ENCODE measurements around the gene HSPA5.

Gene HSPA5

DNA sequence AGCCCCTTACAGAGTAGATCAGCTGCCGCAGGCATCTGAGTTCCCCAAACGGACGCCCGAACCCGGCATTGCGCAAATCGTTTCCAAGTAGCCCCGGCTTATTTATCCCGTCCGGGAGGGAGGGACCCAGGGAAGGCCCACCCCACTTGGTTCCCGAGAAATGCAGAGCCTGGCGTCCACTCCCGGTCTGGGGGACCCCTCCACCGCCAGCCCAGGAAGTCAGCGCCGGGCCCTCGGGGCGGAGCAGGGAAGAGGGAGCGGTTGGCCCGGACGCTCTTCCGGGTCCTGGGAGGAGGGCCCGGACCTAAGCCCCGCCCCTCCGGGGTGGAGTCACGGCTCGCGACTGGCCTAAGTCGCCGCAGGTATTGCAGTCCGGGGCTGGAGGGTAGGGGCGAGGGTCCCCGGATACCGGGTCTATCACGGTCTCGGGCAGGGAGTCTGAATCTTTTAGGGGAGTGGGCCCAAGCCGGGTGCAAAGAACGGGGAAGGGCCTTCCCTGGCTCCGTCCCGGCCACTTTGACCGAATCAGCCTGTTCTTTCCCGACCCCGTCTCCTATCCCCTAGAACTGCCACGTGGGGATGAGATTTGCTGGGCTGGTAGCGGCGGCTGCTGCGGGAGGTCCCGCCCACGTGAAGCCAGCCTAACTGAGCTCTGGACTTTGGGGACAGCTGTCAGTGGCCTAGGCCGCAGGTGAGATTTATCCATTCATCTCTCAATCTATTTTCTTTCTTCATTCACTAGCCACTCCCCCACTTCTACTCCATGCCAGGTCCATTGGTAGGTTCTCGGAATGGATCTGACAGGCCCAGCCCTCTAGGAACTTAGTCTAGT, 40.7 kb downstream of the HSPA5 start, which contains the start of gene RABEPK (continued):
- TF ChIP-seq ZNF398 (tag by site-specific recombination; IDR thresholded peaks at IDR 0.05) (no peak), KLF8 (tag by site-specific recombination; IDR thresholded peaks at IDR 0.05) (peak; percentile 53; the same call in 1 of the 2 replicates), SP7 (tag by site-specific recombination; IDR thresholded peaks at IDR 0.05) (0 out of 2 replicates have a peak, but pooled peaks have one; percentile 17), ZNF571 (tag by site-specific recombination; IDR thresholded peaks at IDR 0.05) (no peak), ZNF692 (tag by site-specific recombination; IDR thresholded peaks at IDR 0.05) (peak; percentile 54; the same call in 1 of the 2 replicates), ZNF24 (tag by site-specific recombination; IDR thresholded peaks at IDR 0.05) (no peak), ZNF341 (tag by site-specific recombination; IDR thresholded peaks at IDR 0.05; ENCODE audit: low read depth) (peak; percentile 36; the same call in 1 of the 2 replicates), ZNF239 (tag by site-specific recombination; IDR thresholded peaks at IDR 0.05) (no peak), GLIS1 (tag by site-specific recombination; IDR thresholded peaks at IDR 0.05) (peak; percentile 60; the same call in 1 of the 2 replicates), ZNF174 (tag by site-specific recombination; IDR thresholded peaks at IDR 0.05) (no peak), ZNF76 (tag by site-specific recombination; IDR thresholded peaks at IDR 0.05; ENCODE audit: borderline replicate concordance, low read depth) (0 out of 2 replicates have a peak, but pooled peaks have one; percentile 18), ZNF23 (tag by site-specific recombination; IDR thresholded peaks at IDR 0.05; ENCODE audit: borderline replicate concordance) (no peak), ZNF843 (tag by site-specific recombination; IDR thresholded peaks at IDR 0.05) (no peak), ZNF660 (tag by site-specific recombination; IDR thresholded peaks at IDR 0.05) (no peak), ZNF202 (tag by site-specific recombination; IDR thresholded peaks at IDR 0.05; ENCODE audit: borderline replicate concordance) (no peak), HOXA7 (CRISPR knock-in tag; IDR thresholded peaks at IDR 0.05; ENCODE audit: borderline replicate concordance) (no peak), RBAK (tag by site-specific recombination; IDR thresholded peaks at IDR 0.05) (no peak), ZNF416 (tag by site-specific recombination; IDR thresholded peaks at IDR 0.05) (no peak), SP2 (tag by site-specific recombination; IDR thresholded peaks at IDR 0.05) (peak; percentile 94), ZNF335 (tag by site-specific recombination; conservative IDR thresholded peaks at IDR 0.05) (peak; percentile 75), ZNF214 (tag by site-specific recombination; IDR thresholded peaks at IDR 0.05; ENCODE audit: borderline replicate concordance) (no peak), KLF1 (tag by site-specific recombination; IDR thresholded peaks at IDR 0.05) (no peak), OVOL3 (tag by site-specific recombination; IDR thresholded peaks at IDR 0.05) (no peak)
- TF ChIP-seq, protein P1, sequence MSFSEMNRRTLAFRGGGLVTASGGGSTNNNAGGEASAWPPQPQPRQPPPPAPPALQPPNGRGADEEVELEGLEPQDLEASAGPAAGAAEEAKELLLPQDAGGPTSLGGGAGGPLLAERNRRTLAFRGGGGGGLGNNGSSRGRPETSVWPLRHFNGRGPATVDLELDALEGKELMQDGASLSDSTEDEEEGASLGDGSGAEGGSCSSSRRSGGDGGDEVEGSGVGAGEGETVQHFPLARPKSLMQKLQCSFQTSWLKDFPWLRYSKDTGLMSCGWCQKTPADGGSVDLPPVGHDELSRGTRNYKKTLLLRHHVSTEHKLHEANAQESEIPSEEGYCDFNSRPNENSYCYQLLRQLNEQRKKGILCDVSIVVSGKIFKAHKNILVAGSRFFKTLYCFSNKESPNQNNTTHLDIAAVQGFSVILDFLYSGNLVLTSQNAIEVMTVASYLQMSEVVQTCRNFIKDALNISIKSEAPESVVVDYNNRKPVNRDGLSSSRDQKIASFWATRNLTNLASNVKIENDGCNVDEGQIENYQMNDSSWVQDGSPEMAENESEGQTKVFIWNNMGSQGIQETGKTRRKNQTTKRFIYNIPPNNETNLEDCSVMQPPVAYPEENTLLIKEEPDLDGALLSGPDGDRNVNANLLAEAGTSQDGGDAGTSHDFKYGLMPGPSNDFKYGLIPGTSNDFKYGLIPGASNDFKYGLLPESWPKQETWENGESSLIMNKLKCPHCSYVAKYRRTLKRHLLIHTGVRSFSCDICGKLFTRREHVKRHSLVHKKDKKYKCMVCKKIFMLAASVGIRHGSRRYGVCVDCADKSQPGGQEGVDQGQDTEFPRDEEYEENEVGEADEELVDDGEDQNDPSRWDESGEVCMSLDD (tag by site-specific recombination; IDR thresholded peaks at IDR 0.05) = peak; percentile 67; the same call in 1 of the 2 replicates
- TF ChIP-seq, protein P2, sequence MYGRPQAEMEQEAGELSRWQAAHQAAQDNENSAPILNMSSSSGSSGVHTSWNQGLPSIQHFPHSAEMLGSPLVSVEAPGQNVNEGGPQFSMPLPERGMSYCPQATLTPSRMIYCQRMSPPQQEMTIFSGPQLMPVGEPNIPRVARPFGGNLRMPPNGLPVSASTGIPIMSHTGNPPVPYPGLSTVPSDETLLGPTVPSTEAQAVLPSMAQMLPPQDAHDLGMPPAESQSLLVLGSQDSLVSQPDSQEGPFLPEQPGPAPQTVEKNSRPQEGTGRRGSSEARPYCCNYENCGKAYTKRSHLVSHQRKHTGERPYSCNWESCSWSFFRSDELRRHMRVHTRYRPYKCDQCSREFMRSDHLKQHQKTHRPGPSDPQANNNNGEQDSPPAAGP (tag by site-specific recombination; IDR thresholded peaks at IDR 0.05) = peak; percentile 58; the same call in 1 of the 2 replicates
- TF ChIP-seq, protein P3, sequence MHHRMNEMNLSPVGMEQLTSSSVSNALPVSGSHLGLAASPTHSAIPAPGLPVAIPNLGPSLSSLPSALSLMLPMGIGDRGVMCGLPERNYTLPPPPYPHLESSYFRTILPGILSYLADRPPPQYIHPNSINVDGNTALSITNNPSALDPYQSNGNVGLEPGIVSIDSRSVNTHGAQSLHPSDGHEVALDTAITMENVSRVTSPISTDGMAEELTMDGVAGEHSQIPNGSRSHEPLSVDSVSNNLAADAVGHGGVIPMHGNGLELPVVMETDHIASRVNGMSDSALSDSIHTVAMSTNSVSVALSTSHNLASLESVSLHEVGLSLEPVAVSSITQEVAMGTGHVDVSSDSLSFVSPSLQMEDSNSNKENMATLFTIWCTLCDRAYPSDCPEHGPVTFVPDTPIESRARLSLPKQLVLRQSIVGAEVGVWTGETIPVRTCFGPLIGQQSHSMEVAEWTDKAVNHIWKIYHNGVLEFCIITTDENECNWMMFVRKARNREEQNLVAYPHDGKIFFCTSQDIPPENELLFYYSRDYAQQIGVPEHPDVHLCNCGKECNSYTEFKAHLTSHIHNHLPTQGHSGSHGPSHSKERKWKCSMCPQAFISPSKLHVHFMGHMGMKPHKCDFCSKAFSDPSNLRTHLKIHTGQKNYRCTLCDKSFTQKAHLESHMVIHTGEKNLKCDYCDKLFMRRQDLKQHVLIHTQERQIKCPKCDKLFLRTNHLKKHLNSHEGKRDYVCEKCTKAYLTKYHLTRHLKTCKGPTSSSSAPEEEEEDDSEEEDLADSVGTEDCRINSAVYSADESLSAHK (tag by site-specific recombination; IDR thresholded peaks at IDR 0.05) = no peak
- TF ChIP-seq, protein P4, sequence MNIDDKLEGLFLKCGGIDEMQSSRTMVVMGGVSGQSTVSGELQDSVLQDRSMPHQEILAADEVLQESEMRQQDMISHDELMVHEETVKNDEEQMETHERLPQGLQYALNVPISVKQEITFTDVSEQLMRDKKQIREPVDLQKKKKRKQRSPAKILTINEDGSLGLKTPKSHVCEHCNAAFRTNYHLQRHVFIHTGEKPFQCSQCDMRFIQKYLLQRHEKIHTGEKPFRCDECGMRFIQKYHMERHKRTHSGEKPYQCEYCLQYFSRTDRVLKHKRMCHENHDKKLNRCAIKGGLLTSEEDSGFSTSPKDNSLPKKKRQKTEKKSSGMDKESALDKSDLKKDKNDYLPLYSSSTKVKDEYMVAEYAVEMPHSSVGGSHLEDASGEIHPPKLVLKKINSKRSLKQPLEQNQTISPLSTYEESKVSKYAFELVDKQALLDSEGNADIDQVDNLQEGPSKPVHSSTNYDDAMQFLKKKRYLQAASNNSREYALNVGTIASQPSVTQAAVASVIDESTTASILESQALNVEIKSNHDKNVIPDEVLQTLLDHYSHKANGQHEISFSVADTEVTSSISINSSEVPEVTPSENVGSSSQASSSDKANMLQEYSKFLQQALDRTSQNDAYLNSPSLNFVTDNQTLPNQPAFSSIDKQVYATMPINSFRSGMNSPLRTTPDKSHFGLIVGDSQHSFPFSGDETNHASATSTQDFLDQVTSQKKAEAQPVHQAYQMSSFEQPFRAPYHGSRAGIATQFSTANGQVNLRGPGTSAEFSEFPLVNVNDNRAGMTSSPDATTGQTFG (tag by site-specific recombination; IDR thresholded peaks at IDR 0.05; ENCODE audit: borderline replicate concordance) = no peak

Data from HEK293 (cell line).